GM12878 (cell line): ENCODE results near the gene TNFAIP3. TPM values are rescaled to one million over a fixed set of nuclear protein-coding genes. Genes with fewer than 3 reads are reported as not detected.

ENCODE experiments used
- ASH2L ChIP-seq: fragments of 300-600, 200-600 bp; sonication (generic); IDR thresholded peaks from 2 replicates; pipeline ENCODE4 v1.6.1; 2017; ENCODE audit warnings: low read depth, mild to moderate bottlenecking, borderline replicate concordance
- BMI1 ChIP-seq: fragments of 450-650 bp; IDR thresholded peaks from 2 replicates; pipeline ENCODE4 v1.6.1; 2016; ENCODE audit warnings: mild to moderate bottlenecking, moderate library complexity, borderline replicate concordance
- IKZF2 ChIP-seq, 2 experiments: fragments of 450-650 bp; IDR thresholded peaks; 2 replicates each; pipeline ENCODE4 v1.6.1; 2017; ENCODE audit warnings: mild to moderate bottlenecking in 2 of 2, moderate library complexity in 2 of 2
- MXI1 ChIP-seq: fragments of 150-350 bp; IDR thresholded peaks from 2 replicates; pipeline ENCODE4 v1.6.1; 2011; ENCODE audit warnings: low read depth, mild to moderate bottlenecking, inconsistent platforms, low read length, improper control_type of control experiment
- RELA ChIP-seq: fragments of 450-650 bp; IDR thresholded peaks from 2 replicates; pipeline ENCODE4 v1.8.0; 2014; ENCODE audit warnings: borderline replicate concordance; ENCODE audit not compliant: partially characterized antibody
- polyA plus RNA-seq, 11 experiments: library from polyadenylated mRNA; depleted of rRNA in 4 of 11; unstranded in 6 of 11; stranded (reverse) in 5 of 11; fragments of >200 nt; fragmentation: Nextera tagmentation in 4 of 11; fragmentation: Illumina TruSeq in 1 of 11; extraction: Ambion mirVana in 4 of 11; extraction: Trizol in 1 of 11; gene quantifications; 1 replicate in 1 of 11; 2 replicates in 10 of 11; pipeline versions ENCODE4 v1.2.1 to v1.2.3, GENCODE V29; 2011 to 2016; ENCODE audit warnings: inconsistent platforms in 2 of 11, missing spikeins in 2 of 11, low read depth in 1 of 11
- total RNA-seq, 4 experiments: library from RNA; depleted of rRNA in 3 of 4; stranded (reverse); fragments of >200 nt in 3 of 4; fragmentation: Illumina TruSeq in 1 of 4; extraction: Trizol in 1 of 4; gene quantifications; 2 replicates each; pipeline versions ENCODE4 v1.2.1 to v1.2.3, GENCODE V29; 2013 to 2021
- TF ChIP-seq, protein P1 (sequence below): fragments of 450-650 bp; IDR thresholded peaks from 2 replicates; pipeline ENCODE4 v1.6.1; 2017; ENCODE audit warnings: mild to moderate bottlenecking
- TF ChIP-seq, protein P2 (sequence below): fragments of 450-650 bp; IDR thresholded peaks from 2 replicates; pipeline ENCODE4 v1.6.1; 2014; ENCODE audit warnings: mild to moderate bottlenecking
- TF ChIP-seq, protein P3 (sequence below): fragments of 450-650 bp; IDR thresholded peaks from 2 replicates; pipeline ENCODE4 v1.6.1; 2016; ENCODE audit warnings: mild to moderate bottlenecking
- TF ChIP-seq, protein P4 (sequence below): IDR thresholded peaks from 2 replicates; pipeline ENCODE4 v1.6.1; 2012; ENCODE audit warnings: low read depth, low read length, improper control_type of control experiment
- TF ChIP-seq, protein P5 (sequence below): fragments of 450-650 bp; IDR thresholded peaks from 2 replicates; pipeline ENCODE4 v1.6.1; 2017; ENCODE audit warnings: mild to moderate bottlenecking, low read depth, inconsistent platforms; ENCODE audit not compliant: poor library complexity, severe bottlenecking
- TF ChIP-seq, protein P6 (sequence below): IDR thresholded peaks from 2 replicates; pipeline ENCODE4 v1.6.1; 2011; ENCODE audit warnings: borderline replicate concordance, low read depth, mild to moderate bottlenecking, moderate library complexity, mixed read lengths, low read length; ENCODE audit not compliant: insufficient read depth; ENCODE audit errors: extremely low read length
- TF ChIP-seq, protein P7 (sequence below): fragments of 450-650 bp; IDR thresholded peaks from 2 replicates; pipeline ENCODE4 v1.6.1; 2017; ENCODE audit warnings: mild to moderate bottlenecking, moderate library complexity

Gene TNFAIP3
- total and polyA plus RNA-seq, 10 of the 15 experiments (the other 5 are each of a cell fraction or from before 2014, with no cell fraction given), result 18.0 to 350 (median 127) TPM

DNA sequence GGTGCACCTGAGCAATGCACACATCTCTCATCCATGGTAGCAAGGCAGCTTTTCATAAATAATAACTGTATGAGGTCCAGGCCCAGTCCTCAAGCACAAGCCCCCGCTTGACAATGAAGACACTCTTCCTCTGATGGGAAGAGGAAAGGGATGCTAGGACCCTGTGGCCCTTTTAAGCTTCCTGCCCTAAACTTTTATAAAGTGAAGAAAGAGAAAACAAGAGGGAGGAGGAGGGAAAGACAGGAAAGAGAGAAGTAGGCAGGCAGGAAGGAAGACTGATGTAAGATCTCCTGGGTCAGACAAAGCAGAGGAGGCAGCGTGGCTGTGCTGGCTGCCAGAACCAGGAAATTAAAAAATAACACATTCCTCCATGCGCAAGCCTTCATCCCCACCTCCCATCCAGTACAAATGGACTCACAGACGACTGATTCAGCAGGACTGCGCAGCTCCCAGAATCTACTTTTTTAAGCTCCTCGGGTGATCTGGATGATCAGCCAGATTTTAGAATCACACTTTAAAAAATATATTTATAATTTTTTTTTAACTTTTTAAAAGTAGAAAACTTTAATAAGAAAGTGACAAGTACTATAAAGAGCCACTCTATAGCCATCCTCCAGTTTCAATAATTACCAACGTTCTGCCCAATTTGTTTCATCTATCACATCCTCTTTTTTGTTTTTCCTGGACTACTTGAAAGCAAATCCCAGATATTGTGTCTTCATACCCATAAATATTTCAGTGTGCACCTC, 16.5 kb downstream of the TNFAIP3 start (continued):
- TF ChIP-seq, protein P1, sequence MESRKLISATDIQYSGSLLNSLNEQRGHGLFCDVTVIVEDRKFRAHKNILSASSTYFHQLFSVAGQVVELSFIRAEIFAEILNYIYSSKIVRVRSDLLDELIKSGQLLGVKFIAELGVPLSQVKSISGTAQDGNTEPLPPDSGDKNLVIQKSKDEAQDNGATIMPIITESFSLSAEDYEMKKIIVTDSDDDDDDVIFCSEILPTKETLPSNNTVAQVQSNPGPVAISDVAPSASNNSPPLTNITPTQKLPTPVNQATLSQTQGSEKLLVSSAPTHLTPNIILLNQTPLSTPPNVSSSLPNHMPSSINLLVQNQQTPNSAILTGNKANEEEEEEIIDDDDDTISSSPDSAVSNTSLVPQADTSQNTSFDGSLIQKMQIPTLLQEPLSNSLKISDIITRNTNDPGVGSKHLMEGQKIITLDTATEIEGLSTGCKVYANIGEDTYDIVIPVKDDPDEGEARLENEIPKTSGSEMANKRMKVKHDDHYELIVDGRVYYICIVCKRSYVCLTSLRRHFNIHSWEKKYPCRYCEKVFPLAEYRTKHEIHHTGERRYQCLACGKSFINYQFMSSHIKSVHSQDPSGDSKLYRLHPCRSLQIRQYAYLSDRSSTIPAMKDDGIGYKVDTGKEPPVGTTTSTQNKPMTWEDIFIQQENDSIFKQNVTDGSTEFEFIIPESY, result no peak
- TF ChIP-seq RELA (no peak), ASH2L (no peak), MXI1 (no peak), BMI1 (peak; percentile 38; the same call in 1 of the 2 replicates), IKZF2 (IDR thresholded peaks at IDR 0.05) (no peak)
- TF ChIP-seq, protein P2, sequence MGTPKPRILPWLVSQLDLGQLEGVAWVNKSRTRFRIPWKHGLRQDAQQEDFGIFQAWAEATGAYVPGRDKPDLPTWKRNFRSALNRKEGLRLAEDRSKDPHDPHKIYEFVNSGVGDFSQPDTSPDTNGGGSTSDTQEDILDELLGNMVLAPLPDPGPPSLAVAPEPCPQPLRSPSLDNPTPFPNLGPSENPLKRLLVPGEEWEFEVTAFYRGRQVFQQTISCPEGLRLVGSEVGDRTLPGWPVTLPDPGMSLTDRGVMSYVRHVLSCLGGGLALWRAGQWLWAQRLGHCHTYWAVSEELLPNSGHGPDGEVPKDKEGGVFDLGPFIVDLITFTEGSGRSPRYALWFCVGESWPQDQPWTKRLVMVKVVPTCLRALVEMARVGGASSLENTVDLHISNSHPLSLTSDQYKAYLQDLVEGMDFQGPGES, result no peak
- TF ChIP-seq, protein P3, sequence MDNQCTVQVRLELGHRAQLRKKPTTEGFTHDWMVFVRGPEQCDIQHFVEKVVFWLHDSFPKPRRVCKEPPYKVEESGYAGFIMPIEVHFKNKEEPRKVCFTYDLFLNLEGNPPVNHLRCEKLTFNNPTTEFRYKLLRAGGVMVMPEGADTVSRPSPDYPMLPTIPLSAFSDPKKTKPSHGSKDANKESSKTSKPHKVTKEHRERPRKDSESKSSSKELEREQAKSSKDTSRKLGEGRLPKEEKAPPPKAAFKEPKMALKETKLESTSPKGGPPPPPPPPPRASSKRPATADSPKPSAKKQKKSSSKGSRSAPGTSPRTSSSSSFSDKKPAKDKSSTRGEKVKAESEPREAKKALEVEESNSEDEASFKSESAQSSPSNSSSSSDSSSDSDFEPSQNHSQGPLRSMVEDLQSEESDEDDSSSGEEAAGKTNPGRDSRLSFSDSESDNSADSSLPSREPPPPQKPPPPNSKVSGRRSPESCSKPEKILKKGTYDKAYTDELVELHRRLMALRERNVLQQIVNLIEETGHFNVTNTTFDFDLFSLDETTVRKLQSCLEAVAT, result peak; percentile 27; the same call in 1 of the 2 replicates
- TF ChIP-seq, protein P4, sequence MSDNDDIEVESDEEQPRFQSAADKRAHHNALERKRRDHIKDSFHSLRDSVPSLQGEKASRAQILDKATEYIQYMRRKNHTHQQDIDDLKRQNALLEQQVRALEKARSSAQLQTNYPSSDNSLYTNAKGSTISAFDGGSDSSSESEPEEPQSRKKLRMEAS, result no peak
- TF ChIP-seq, protein P5, sequence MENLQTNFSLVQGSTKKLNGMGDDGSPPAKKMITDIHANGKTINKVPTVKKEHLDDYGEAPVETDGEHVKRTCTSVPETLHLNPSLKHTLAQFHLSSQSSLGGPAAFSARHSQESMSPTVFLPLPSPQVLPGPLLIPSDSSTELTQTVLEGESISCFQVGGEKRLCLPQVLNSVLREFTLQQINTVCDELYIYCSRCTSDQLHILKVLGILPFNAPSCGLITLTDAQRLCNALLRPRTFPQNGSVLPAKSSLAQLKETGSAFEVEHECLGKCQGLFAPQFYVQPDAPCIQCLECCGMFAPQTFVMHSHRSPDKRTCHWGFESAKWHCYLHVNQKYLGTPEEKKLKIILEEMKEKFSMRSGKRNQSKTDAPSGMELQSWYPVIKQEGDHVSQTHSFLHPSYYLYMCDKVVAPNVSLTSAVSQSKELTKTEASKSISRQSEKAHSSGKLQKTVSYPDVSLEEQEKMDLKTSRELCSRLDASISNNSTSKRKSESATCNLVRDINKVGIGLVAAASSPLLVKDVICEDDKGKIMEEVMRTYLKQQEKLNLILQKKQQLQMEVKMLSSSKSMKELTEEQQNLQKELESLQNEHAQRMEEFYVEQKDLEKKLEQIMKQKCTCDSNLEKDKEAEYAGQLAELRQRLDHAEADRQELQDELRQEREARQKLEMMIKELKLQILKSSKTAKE, result peak; percentile 17
- TF ChIP-seq, protein P6, sequence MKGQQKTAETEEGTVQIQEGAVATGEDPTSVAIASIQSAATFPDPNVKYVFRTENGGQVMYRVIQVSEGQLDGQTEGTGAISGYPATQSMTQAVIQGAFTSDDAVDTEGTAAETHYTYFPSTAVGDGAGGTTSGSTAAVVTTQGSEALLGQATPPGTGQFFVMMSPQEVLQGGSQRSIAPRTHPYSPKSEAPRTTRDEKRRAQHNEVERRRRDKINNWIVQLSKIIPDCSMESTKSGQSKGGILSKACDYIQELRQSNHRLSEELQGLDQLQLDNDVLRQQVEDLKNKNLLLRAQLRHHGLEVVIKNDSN, result no peak
- TF ChIP-seq, protein P7, sequence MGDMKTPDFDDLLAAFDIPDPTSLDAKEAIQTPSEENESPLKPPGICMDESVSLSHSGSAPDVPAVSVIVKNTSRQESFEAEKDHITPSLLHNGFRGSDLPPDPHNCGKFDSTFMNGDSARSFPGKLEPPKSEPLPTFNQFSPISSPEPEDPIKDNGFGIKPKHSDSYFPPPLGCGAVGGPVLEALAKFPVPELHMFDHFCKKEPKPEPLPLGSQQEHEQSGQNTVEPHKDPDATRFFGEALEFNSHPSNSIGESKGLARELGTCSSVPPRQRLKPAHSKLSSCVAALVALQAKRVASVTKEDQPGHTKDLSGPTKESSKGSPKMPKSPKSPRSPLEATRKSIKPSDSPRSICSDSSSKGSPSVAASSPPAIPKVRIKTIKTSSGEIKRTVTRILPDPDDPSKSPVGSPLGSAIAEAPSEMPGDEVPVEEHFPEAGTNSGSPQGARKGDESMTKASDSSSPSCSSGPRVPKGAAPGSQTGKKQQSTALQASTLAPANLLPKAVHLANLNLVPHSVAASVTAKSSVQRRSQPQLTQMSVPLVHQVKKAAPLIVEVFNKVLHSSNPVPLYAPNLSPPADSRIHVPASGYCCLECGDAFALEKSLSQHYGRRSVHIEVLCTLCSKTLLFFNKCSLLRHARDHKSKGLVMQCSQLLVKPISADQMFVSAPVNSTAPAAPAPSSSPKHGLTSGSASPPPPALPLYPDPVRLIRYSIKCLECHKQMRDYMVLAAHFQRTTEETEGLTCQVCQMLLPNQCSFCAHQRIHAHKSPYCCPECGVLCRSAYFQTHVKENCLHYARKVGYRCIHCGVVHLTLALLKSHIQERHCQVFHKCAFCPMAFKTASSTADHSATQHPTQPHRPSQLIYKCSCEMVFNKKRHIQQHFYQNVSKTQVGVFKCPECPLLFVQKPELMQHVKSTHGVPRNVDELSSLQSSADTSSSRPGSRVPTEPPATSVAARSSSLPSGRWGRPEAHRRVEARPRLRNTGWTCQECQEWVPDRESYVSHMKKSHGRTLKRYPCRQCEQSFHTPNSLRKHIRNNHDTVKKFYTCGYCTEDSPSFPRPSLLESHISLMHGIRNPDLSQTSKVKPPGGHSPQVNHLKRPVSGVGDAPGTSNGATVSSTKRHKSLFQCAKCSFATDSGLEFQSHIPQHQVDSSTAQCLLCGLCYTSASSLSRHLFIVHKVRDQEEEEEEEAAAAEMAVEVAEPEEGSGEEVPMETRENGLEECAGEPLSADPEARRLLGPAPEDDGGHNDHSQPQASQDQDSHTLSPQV, result no peak
